ENCODE results near the gene PRAME. TPM values are rescaled to one million over a fixed set of nuclear protein-coding genes. Genes with fewer than 3 reads are reported as not detected.

Gene PRAME
- total and polyA plus RNA-seq, 10 of the 15 experiments (the other 5 are each of a cell fraction or from before 2014, with no cell fraction given) = 0.40 to 2.5 (median 0.65) TPM

GRCh38 chr22:22531770-22532546 is 27.1 kb downstream of the PRAME start (continued):
- TF ChIP-seq PML (IDR thresholded peaks at IDR 0.05; ENCODE audit: low read length) (no peak), KLF5 (IDR thresholded peaks at IDR 0.05; ENCODE audit: partially characterized antibody) (no peak), REST (IDR thresholded peaks at IDR 0.05; ENCODE audit: low read depth, low read length) (no peak), ATF7 (IDR thresholded peaks at IDR 0.05; ENCODE audit: low read depth) (no peak), ZNF207 (IDR thresholded peaks at IDR 0.05; ENCODE audit: borderline replicate concordance) (no peak), RCOR1 (conservative IDR thresholded peaks at IDR 0.05; ENCODE audit: low read depth, low read length) (no peak), BHLHE40 (IDR thresholded peaks at IDR 0.05; ENCODE audit: borderline replicate concordance in 1 of 2, low read depth in 2 of 2, low read length in 1 of 2) (no peak), PAX5 (IDR thresholded peaks at IDR 0.05; ENCODE audit: borderline replicate concordance, low read depth, low read length) (no peak), ZNF24 (IDR thresholded peaks at IDR 0.05) (no peak), BRCA1 (IDR thresholded peaks at IDR 0.05; ENCODE audit: low read depth, low read length) (no peak)

Data from GM12878 (cell line).